GM12892 (cell line): ENCODE data around the gene EIF5AL1.

Experiments used
- POLR2A ChIP-seq: IDR thresholded peaks from 2 replicates; pipeline ENCODE4 v1.6.1; 2011; ENCODE audit warnings: low read depth, low read length, control low read depth
- TAF1 ChIP-seq: IDR thresholded peaks from 2 replicates; pipeline ENCODE4 v1.6.1; 2011; ENCODE audit warnings: low read depth, mild to moderate bottlenecking, control low read depth, low read length, borderline replicate concordance

DNA sequence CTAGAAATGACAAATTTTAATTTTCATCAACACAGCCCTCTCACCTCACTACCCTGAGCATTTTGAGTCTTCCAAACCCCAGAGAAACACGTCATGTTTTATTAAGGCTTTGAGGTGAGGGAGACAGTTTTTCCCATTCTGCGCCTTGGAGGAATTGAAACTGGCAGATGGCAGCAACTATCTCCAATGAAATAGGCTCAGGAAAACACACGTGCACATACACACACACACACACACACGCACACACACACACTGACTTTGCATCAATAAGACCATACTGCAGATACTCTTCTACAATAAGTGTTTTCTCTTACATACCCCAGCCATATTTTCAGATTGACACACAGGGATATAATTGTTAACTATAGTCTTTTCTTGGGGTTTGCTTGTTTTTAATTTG, 51.1 kb downstream of the EIF5AL1 start:
- no peak for TF ChIP-seq TAF1
- TF ChIP-seq POLR2A = no peak
